Neural cell (in vitro differentiated cells): ENCODE data around the gene NCAPH2. TPM values are rescaled to one million over a fixed set of nuclear protein-coding genes. Genes with fewer than 3 reads are reported as not detected.

ENCODE experiments used
- H2AFZ ChIP-seq: fragments of 200-600, 300-800 bp; sonication (generic), shearing (Covaris generic); 2 replicates; pipeline ENCODE4 v1.6.0; 2014; ENCODE audit warnings: low read depth, mild to moderate bottlenecking, antibody characterized with exemption, low read length, moderate library complexity
- H3F3A ChIP-seq: fragments of 200-600 bp; shearing (Covaris generic); 2 replicates; pipeline ENCODE4 v1.6.1; 2016; ENCODE audit warnings: mild to moderate bottlenecking, moderate library complexity, mixed read lengths, antibody characterized with exemption, low read length; ENCODE audit not compliant: insufficient read depth, poor library complexity, severe bottlenecking
- H3K27ac ChIP-seq: fragments of 200-600, 300-800 bp; sonication (generic), shearing (Covaris generic); 2 replicates; pipeline ENCODE4 v1.5.1; 2014; ENCODE audit warnings: mild to moderate bottlenecking, low read length, moderate library complexity
- H3K27me3 ChIP-seq: fragments of 300-800, 200-600 bp; sonication (generic), shearing (Covaris generic); 2 replicates; pipeline ENCODE4 v1.6.0; 2014; ENCODE audit warnings: mild to moderate bottlenecking, low read depth, low read length, moderate library complexity; ENCODE audit not compliant: insufficient read depth
- H3K36me3 ChIP-seq: fragments of 300-800, 200-600 bp; sonication (generic), shearing (Covaris generic); 2 replicates; pipeline ENCODE4 v1.5.1; 2014; ENCODE audit warnings: mild to moderate bottlenecking, antibody characterized with exemption, low read length, moderate library complexity; ENCODE audit not compliant: insufficient read depth
- H3K4me2 ChIP-seq: fragments of 300-800, 200-600 bp; sonication (generic), shearing (Covaris generic); 2 replicates; pipeline ENCODE4 v1.6.0; 2014; ENCODE audit warnings: mild to moderate bottlenecking, low read length
- H3K4me3 ChIP-seq: fragments of 300-800, 200-600 bp; sonication (generic), shearing (Covaris generic); 2 replicates; pipeline ENCODE4 v1.5.1; 2014; ENCODE audit warnings: mild to moderate bottlenecking, low read length, moderate library complexity
- H3K79me2 ChIP-seq: fragments of 200-600 bp; shearing (Covaris generic); replicated peaks from 2 replicates; pipeline ENCODE4 v1.6.0; 2014; ENCODE audit warnings: mild to moderate bottlenecking, low read length, moderate library complexity; ENCODE audit not compliant: insufficient read depth
- H3K9ac ChIP-seq: fragments of 300-800, 200-600 bp; sonication (generic), shearing (Covaris generic); 2 replicates; pipeline ENCODE4 v1.6.1; 2016; ENCODE audit warnings: mild to moderate bottlenecking, low read length, mixed read lengths
- H3K9me2 ChIP-seq: fragments of 200-600 bp; shearing (Covaris generic); 2 replicates; pipeline ENCODE4 v1.6.1; 2016; ENCODE audit warnings: mild to moderate bottlenecking, low read length, mixed read lengths; ENCODE audit not compliant: insufficient read depth
- H3K9me3 ChIP-seq: fragments of 200-600, 300-800 bp; sonication (generic), shearing (Covaris generic); 2 replicates; pipeline ENCODE4 v1.6.1; 2016; ENCODE audit warnings: mild to moderate bottlenecking, mixed run types, low read length, moderate library complexity, mixed read lengths
- H4K20me1 ChIP-seq: fragments of 200-600 bp; shearing (Covaris generic); 2 replicates; pipeline ENCODE4 v1.6.1; 2016; ENCODE audit warnings: mild to moderate bottlenecking, mixed run types; ENCODE audit not compliant: insufficient read depth
- CTCF ChIP-seq: fragments of 450-650 bp; IDR thresholded peaks from 2 replicates; pipeline ENCODE4 v1.5.1; 2014; ENCODE audit warnings: antibody characterized with exemption, mild to moderate bottlenecking, moderate library complexity; ENCODE audit not compliant: poor library complexity, severe bottlenecking
- EP300 ChIP-seq: fragments of 450-650 bp; conservative IDR thresholded peaks from 2 replicates; pipeline ENCODE4 v1.6.1; 2014; ENCODE audit warnings: antibody characterized with exemption, mild to moderate bottlenecking, moderate library complexity; ENCODE audit not compliant: poor library complexity, severe bottlenecking
- EZH2 ChIP-seq: fragments of 200-600, 300-800 bp; shearing (Covaris generic), sonication (generic); IDR thresholded peaks from 2 replicates; pipeline ENCODE4 v1.6.1; 2014; ENCODE audit warnings: antibody characterized with exemption, low read length, borderline replicate concordance, mild to moderate bottlenecking; ENCODE audit not compliant: insufficient read depth, poor library complexity, severe bottlenecking
- MXI1 ChIP-seq: fragments of 450-650 bp; conservative IDR thresholded peaks from 2 replicates; pipeline ENCODE4 v1.6.1; 2014; ENCODE audit warnings: antibody characterized with exemption, mild to moderate bottlenecking; ENCODE audit not compliant: poor library complexity, severe bottlenecking
- POLR2AphosphoS5 ChIP-seq: IDR thresholded peaks from 2 replicates; pipeline ENCODE4 v1.6.1; 2012
- RAD21 ChIP-seq: fragments of 450-650 bp; conservative IDR thresholded peaks from 2 replicates; pipeline ENCODE4 v1.6.1; 2014; ENCODE audit warnings: antibody characterized with exemption, mild to moderate bottlenecking, moderate library complexity
- REST ChIP-seq: IDR thresholded peaks from 2 replicates; pipeline ENCODE4 v1.6.1; 2012; ENCODE audit warnings: borderline replicate concordance
- SMC3 ChIP-seq: fragments of 450-650 bp; conservative IDR thresholded peaks from 2 replicates; pipeline ENCODE4 v1.6.1; 2014; ENCODE audit warnings: antibody characterized with exemption, mild to moderate bottlenecking, moderate library complexity; ENCODE audit not compliant: poor library complexity
- TAF1 ChIP-seq: IDR thresholded peaks from 2 replicates; pipeline ENCODE4 v1.6.1; 2012; ENCODE audit warnings: low read depth
- polyA plus RNA-seq: library from polyadenylated mRNA; depleted of rRNA; stranded (reverse); fragments of >200 nt; gene quantifications from 2 replicates; pipeline ENCODE4 v1.2.3, GENCODE V29; 2014

The NCAPH2 gene
- polyA plus RNA-seq, 1 donor from 2014 or later = 81.1 TPM

GRCh38 chr22:50531962-50532674, 24.1 kb downstream of the NCAPH2 start:
- no peak overlapping the region for H3K4me2 ChIP-seq

More at GRCh38 chr22:50531962-50532674, 24.1 kb downstream of the NCAPH2 start:
- no peak for TF ChIP-seq EP300
- no peak for TF ChIP-seq SMC3
- TF ChIP-seq MXI1 = no peak
- no peak for TF ChIP-seq POLR2AphosphoS5
- TF ChIP-seq RAD21 = no peak
- TF ChIP-seq EZH2 = no peak
- no peak for TF ChIP-seq TAF1
- TF ChIP-seq REST = no peak
- no peak for TF ChIP-seq CTCF
- Histone ChIP-seq H3K9me3 (no peaks in the 10 kb centered on the region), H3K27ac (no peak overlapping the region), H3K36me3 (no peaks in the 10 kb centered on the region), H4K20me1 (no peaks in the 10 kb centered on the region), H3K79me2 (no peaks in the 10 kb centered on the region), H3F3A (no peaks in the 10 kb centered on the region), H3K9me2 (no peaks in the 10 kb centered on the region), H3K27me3 (peaks cover 34% of the 10 kb centered on the region), H2AFZ (no peak overlapping the region), H3K9ac (peak overlapping the region; percentile 20), H3K4me3 (peak overlapping the region; percentile 57)
